GM12874 (cell line): ENCODE results near the gene C9orf85.

Experiments used
- TF ChIP-seq, protein P1 (sequence below): IDR thresholded peaks from 2 replicates; pipeline ENCODE4 v1.5.1; 2011; ENCODE audit warnings: low read depth, mild to moderate bottlenecking, control low read depth, low read length, moderate library complexity; ENCODE audit not compliant: insufficient read depth

The C9orf85 gene

GRCh38 chr9:71895117-71895516 is 16.3 kb upstream of the C9orf85 start:
- TF ChIP-seq, protein P1, sequence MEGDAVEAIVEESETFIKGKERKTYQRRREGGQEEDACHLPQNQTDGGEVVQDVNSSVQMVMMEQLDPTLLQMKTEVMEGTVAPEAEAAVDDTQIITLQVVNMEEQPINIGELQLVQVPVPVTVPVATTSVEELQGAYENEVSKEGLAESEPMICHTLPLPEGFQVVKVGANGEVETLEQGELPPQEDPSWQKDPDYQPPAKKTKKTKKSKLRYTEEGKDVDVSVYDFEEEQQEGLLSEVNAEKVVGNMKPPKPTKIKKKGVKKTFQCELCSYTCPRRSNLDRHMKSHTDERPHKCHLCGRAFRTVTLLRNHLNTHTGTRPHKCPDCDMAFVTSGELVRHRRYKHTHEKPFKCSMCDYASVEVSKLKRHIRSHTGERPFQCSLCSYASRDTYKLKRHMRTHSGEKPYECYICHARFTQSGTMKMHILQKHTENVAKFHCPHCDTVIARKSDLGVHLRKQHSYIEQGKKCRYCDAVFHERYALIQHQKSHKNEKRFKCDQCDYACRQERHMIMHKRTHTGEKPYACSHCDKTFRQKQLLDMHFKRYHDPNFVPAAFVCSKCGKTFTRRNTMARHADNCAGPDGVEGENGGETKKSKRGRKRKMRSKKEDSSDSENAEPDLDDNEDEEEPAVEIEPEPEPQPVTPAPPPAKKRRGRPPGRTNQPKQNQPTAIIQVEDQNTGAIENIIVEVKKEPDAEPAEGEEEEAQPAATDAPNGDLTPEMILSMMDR: no peak

DNA sequence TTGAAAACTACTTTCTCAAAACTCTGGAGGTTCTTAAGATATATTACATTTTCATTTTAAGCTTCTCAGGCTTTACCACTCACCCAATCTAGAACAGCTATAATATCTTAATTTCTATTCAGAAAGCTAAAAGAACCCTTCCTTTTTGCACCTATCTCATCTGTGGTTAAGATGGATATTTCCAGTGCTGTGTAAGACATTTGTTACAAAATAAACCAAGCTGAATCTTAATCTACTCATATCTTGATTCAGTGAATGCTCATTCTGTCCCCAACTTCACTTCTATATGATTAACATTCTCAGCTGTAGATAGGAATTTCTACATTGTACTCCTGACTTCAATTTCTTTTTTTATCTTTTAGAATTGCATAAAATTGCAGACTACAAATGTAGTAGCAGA is 15.5 kb upstream of the C9orf85 start:
- TF ChIP-seq, protein P1: no peak

- TF ChIP-seq, protein P1: no peak
Observed at GRCh38 chr9:71896761-71897160, 14.7 kb upstream of the C9orf85 start.

- TF ChIP-seq, protein P1: no peak
Observed at GRCh38 chr9:71897577-71897976, 13.9 kb upstream of the C9orf85 start.

- TF ChIP-seq, protein P1: no peak
Observed at GRCh38 chr9:71901695-71902597, 9.5 kb upstream of the C9orf85 start.

DNA sequence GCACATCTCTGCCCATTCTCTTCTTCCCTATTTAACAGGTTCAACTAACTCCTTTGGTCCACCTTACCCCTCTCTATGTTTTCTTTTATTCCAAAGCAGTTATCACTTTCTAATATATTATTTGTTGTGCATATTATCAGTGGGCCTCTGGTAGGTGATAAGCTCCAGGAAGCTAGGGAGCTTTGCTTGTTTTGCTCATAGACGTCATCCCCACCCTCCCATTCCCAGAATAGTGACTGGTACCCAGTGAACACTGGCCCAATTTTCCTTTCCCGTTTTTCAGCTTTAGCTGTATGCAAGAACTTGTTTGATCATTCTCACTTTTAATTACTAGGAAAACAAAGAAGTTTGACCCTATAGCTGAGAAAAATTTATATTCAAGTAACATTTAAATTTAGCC is 7.4 kb upstream of the C9orf85 start:
- TF ChIP-seq, protein P1: no peak

DNA sequence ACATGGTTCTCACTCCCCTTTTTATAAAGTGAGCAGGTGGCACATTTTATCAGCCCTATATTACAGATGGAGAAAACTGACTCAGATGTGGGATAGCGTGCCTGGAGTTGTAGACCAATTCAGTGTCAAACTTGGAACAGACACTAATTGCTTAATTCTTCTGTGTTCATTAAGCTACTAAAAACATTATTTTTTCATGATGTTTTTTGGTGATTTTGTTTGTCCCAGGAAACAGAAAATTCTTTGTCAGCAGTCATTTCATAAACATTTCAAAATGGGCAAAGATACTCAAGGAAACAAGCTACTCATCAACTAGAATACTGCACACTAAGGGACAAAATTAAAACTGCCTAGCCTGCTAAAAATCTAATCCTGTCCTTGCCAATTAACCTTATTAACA is 2.6 kb upstream of the C9orf85 start:
- TF ChIP-seq, protein P1: no peak
